IgD-negative memory B cell (primary cell): ENCODE results near the gene SH2D3A. TPM values are rescaled to one million over a fixed set of nuclear protein-coding genes. Genes with fewer than 3 reads are reported as not detected.
"Not testable (repeated sequence)": the region's sequence is repeated elsewhere in the genome, so short reads cannot be mapped to it uniquely, and the experiment has no call there.

ENCODE experiments used
- H3K27ac Mint-ChIP-seq, 3 donors: one replicate each; pipeline ENCODE4 v1.8.0; 2020 to 2022; ENCODE audit warnings: mild to moderate bottlenecking in 3 of 3, mixed read lengths in 3 of 3, moderate library complexity in 1 of 3
- H3K27me3 Mint-ChIP-seq: one replicate; pipeline ENCODE4 v1.8.0; 2021; ENCODE audit warnings: mixed read lengths
- H3K36me3 Mint-ChIP-seq: one replicate; pipeline ENCODE4 v1.8.0; 2020; ENCODE audit warnings: mild to moderate bottlenecking, mixed read lengths
- H3K4me1 Mint-ChIP-seq, 3 donors: one replicate each; pipeline ENCODE4 v1.8.0; 2020 to 2022; ENCODE audit warnings: mixed read lengths in 3 of 3, mild to moderate bottlenecking in 1 of 3
- H3K4me3 Mint-ChIP-seq, 4 donors: one replicate each; pipeline ENCODE4 v1.8.0; 2020 to 2022; ENCODE audit warnings: mild to moderate bottlenecking in 4 of 4, mixed read lengths in 4 of 4, moderate library complexity in 3 of 4
- H3K9me3 Mint-ChIP-seq, 3 donors: one replicate each; pipeline ENCODE4 v1.8.0; 2020 to 2021; ENCODE audit warnings: mixed read lengths in 3 of 3, mild to moderate bottlenecking in 1 of 3
- polyA plus RNA-seq: library from polyadenylated mRNA; unstranded; fragments of 300-500 nt; fragmentation: Illumina TruSeq; gene quantifications from one replicate; pipeline ENCODE4 v1.2.3, GENCODE V29; 2021

The SH2D3A gene
- polyA plus RNA-seq, 1 donor from 2014 or later = 32.7 TPM

DNA sequence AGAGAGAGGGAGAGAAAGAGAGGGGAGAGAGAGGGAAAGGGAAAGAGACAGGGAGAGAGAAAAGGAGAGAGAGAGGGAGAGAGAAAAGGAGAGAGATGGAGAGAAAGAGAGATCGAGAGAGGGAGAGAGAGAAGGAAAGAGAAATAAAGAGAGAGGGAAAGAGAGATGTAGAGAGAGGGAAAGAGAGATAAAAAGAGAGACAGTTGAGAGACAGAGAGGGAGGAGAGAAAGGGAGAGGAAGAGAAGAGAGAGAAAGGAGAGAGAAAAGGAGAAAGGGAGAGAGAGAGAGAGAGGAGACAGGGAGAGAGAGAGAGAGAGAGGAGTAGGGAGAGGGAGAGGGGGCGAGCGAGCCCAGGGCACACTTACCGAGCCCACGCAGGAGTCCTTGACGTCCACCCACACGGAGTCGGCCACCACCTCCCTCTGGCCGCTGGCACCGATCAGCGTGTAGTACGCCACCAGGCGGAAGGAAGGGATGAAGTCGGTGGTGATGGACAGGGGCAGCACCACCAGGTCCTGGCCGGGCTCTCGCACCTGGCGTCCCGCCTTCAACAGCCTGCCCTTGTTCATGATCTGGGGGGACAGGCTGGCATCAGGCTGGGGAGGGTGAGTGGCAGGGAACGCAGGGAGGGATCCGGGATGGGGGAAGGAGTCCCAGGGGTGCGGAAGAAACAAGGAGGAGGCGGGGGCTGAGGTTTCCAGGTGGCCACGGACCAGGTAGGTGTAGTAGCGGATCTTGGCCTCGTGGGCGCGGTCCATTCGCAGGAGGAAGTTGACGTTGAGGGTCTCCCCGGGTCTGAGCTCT lies 56.8 kb downstream of the SH2D3A start:
- Mint-ChIP-seq H3K4me1 (peaks cover 0 to 4% (median 2%) of the 10 kb centered on the region in 3 donors), H3K27me3 (peaks cover 26% of the 10 kb centered on the region), H3K4me3 (no peak overlapping the region), H3K9me3 (no peaks in the 10 kb centered on the region), H3K36me3 (no peaks in the 10 kb centered on the region), H3K27ac (no peak overlapping the region)

GRCh38 chr19:6709549-6709948 lies 57.7 kb downstream of the SH2D3A start:
- Mint-ChIP-seq H3K27ac (no peak overlapping the region), H3K9me3 (no peaks in the 10 kb centered on the region), H3K4me1 (peaks cover 0 to 4% (median 2%) of the 10 kb centered on the region in 3 donors), H3K4me3 (peak overlapping the region in 1 of 4 donors; percentile 76), H3K27me3 (peaks cover 26% of the 10 kb centered on the region), H3K36me3 (no peaks in the 10 kb centered on the region)

DNA sequence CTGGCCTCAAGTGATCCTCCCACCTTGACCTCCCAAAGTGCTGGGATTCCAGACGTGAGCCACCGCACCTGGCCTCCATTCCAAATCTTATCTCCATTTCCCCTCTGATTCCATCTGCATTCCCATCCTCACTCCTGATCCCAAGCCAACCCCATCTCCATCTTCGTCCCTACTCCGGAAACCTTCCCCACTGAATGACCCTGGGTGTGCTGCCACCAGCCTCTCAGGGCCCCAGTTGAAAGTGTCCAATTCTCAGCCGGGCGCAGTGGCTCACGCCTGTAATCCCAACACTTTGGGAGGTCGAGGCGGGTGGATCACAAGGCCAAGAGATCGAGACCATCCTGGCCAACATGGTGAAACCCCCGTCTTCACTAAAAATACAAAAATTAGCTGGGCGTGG lies 58.3 kb downstream of the SH2D3A start:
- H3K4me3 Mint-ChIP-seq, H3K36me3 Mint-ChIP-seq, H3K9me3 Mint-ChIP-seq, H3K4me1 Mint-ChIP-seq, H3K27ac Mint-ChIP-seq: not testable (repeated sequence)
- H3K27me3 Mint-ChIP-seq = peaks cover 26% of the 10 kb centered on the region

- H3K4me3 Mint-ChIP-seq = no peak overlapping the region
- H3K27me3 Mint-ChIP-seq = peaks cover 26% of the 10 kb centered on the region
- peaks cover 0 to 4% (median 2%) of the 10 kb centered on the region in 3 donors for H3K4me1 Mint-ChIP-seq
- H3K27ac Mint-ChIP-seq = no peak overlapping the region
- H3K36me3 Mint-ChIP-seq = no peaks in the 10 kb centered on the region
- H3K9me3 Mint-ChIP-seq = no peaks in the 10 kb centered on the region
Measured at GRCh38 chr19:6708346-6708745, 58.9 kb downstream of the SH2D3A start.

- no peak overlapping the region for H3K4me3 Mint-ChIP-seq
- H3K36me3 Mint-ChIP-seq = no peaks in the 10 kb centered on the region
- peaks cover 0 to 4% (median 2%) of the 10 kb centered on the region in 3 donors for H3K4me1 Mint-ChIP-seq
- no peak overlapping the region for H3K27ac Mint-ChIP-seq
- peaks cover 26% of the 10 kb centered on the region for H3K27me3 Mint-ChIP-seq
- H3K9me3 Mint-ChIP-seq = no peaks in the 10 kb centered on the region
Measured at GRCh38 chr19:6707658-6708018, 59.6 kb downstream of the SH2D3A start.

DNA sequence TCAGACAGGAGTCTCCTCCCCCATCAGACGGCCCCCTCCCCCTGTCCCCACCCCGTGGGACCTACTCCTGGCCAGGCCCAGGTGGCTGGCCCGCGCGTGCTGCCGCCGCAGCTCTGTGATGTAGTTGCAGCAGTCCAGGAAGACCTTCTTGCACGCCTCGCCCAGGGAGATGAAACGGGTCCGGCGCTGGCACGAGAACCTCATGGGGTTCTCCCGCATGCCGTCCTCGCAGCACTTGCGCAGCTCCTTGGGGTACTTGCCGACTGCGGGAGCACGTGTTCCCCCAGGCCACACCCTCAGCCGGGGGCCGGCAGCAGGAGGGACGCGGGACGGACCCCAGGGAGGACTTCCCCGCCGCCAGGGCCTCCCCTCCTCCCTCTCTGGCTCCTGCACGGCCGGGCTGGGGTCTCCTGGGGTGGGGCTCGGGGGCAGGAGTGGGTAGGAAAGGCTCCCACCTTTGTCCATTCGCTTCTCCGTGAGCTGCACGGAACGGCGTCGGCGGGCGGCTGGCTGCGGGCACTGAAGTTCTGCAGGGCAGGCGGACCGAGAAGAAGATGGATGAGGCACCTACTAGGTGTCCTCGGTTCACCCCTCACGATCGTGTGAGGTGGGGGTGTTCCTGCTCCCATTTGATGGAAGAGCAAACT lies 60.1 kb downstream of the SH2D3A start:
- Mint-ChIP-seq H3K36me3 (no peaks in the 10 kb centered on the region), H3K27me3 (peaks cover 25% of the 10 kb centered on the region), H3K4me1 (peaks cover 0 to 4% (median 2%) of the 10 kb centered on the region in 3 donors), H3K4me3 (no peak overlapping the region), H3K9me3 (no peaks in the 10 kb centered on the region), H3K27ac (no peak overlapping the region)

- peaks cover 24% of the 10 kb centered on the region for H3K27me3 Mint-ChIP-seq
- H3K4me1 Mint-ChIP-seq = peaks cover 0 to 2% (median 2%) of the 10 kb centered on the region in 3 donors
- H3K36me3 Mint-ChIP-seq = no peaks in the 10 kb centered on the region
- no peak overlapping the region for H3K27ac Mint-ChIP-seq
- H3K4me3 Mint-ChIP-seq = no peak overlapping the region
- no peaks in the 10 kb centered on the region for H3K9me3 Mint-ChIP-seq
Measured at GRCh38 chr19:6706633-6706958, 60.6 kb downstream of the SH2D3A start.

- peaks cover 0 to 1% (median 0%) of the 10 kb centered on the region in 3 donors for H3K4me1 Mint-ChIP-seq
- H3K4me3 Mint-ChIP-seq = no peak overlapping the region
- H3K36me3 Mint-ChIP-seq = no peaks in the 10 kb centered on the region
- no peaks in the 10 kb centered on the region for H3K9me3 Mint-ChIP-seq
- no peak overlapping the region for H3K27ac Mint-ChIP-seq
- H3K27me3 Mint-ChIP-seq = peaks cover 21% of the 10 kb centered on the region
Measured at GRCh38 chr19:6705931-6706632, 61.2 kb downstream of the SH2D3A start.

Other genes starting within 250 kb of the SH2D3A start
- 14.7 TPM for gene TNFSF9, start 236.4 kb downstream of the SH2D3A start, polyA plus RNA-seq
- gene CD70, start 176.3 kb downstream of the SH2D3A start, polyA plus RNA-seq = 28.4 TPM
- gene TNFSF14, start 97.3 kb downstream of the SH2D3A start, polyA plus RNA-seq = 0.25 TPM
- not detected for gene C3, start 46.8 kb downstream of the SH2D3A start, polyA plus RNA-seq
- gene GPR108, start 29.9 kb downstream of the SH2D3A start, polyA plus RNA-seq = 81.3 TPM
- gene TRIP10, start 27.8 kb downstream of the SH2D3A start, polyA plus RNA-seq = 4.0 TPM
- 47.5 TPM for gene VAV1, start 5.3 kb upstream of the SH2D3A start, polyA plus RNA-seq
- gene ADGRE1, start 120.1 kb upstream of the SH2D3A start, polyA plus RNA-seq = 0.06 TPM